ENCODE measurements around the gene LHFPL6. TPM values are rescaled to one million over a fixed set of nuclear protein-coding genes. Genes with fewer than 3 reads are reported as not detected.
A peak's percentile ranks its signal among the peaks of the same experiment; 100 is the strongest.

The LHFPL6 gene
- total RNA-seq, 1 experiment from 2014 or later, result 3.6 TPM

DNA sequence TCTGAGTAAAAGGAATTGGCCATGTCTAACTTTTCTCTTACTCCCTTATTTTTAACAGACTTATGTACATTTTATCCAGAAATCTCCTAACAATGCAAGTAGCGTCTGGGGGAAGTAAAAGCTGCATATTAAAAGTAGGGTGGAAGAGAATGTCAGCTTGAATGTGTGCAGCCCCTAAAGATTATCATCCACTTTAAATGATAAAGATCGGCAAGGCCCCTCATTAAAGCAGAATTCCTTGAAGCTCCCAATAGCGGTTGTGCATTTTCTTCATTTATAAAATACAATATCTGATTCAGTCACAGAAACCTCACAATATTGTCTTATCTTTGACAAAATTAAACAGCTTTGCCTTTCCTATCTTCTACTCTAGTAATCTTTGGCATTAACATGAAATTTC lies 184.6 kb downstream of the LHFPL6 start:
- no peak for DNase-seq
- POLR2A ChIA-PET, result no interaction called here
- no TSS peak for BruUV-seq (replicated peaks)
- Mint-ChIP-seq H3K27ac (ENCODE audit: unreplicated experiment) (no peak overlapping the region), H3K9me3 (ENCODE audit: unreplicated experiment) (no peaks in the 10 kb centered on the region), H3K27me3 (ENCODE audit: insufficient read depth, unreplicated experiment) (peaks cover 9% of the 10 kb centered on the region), H3K36me3 (ENCODE audit: insufficient read depth, unreplicated experiment) (no peaks in the 10 kb centered on the region), H3K4me1 (ENCODE audit: low read depth, unreplicated experiment) (peaks cover 7% of the 10 kb centered on the region), H3K4me3 (ENCODE audit: unreplicated experiment) (no peak overlapping the region)
- intact Hi-C loops (cut with micrococcal nuclease; ENCODE audit: unreplicated experiment), result loop anchor here (10.0 kb wide), 1 partner anchor 134 kb away; no protein-coding TSS in a partner anchor
- no peaks in the 10 kb centered on the region for H3K36me3 ChIP-seq (ENCODE audit: control insufficient read depth, insufficient read depth, low read length)
- no peaks in the 10 kb centered on the region; the same call in 1 of the 2 replicates for H3K4me1 ChIP-seq
- CTCF ChIA-PET, result interaction anchor here (1.2 kb wide), 1 partner anchor 198 kb away, joined by 4 read pairs; no protein-coding TSS in a partner anchor
- TF ChIP-seq, protein P1, sequence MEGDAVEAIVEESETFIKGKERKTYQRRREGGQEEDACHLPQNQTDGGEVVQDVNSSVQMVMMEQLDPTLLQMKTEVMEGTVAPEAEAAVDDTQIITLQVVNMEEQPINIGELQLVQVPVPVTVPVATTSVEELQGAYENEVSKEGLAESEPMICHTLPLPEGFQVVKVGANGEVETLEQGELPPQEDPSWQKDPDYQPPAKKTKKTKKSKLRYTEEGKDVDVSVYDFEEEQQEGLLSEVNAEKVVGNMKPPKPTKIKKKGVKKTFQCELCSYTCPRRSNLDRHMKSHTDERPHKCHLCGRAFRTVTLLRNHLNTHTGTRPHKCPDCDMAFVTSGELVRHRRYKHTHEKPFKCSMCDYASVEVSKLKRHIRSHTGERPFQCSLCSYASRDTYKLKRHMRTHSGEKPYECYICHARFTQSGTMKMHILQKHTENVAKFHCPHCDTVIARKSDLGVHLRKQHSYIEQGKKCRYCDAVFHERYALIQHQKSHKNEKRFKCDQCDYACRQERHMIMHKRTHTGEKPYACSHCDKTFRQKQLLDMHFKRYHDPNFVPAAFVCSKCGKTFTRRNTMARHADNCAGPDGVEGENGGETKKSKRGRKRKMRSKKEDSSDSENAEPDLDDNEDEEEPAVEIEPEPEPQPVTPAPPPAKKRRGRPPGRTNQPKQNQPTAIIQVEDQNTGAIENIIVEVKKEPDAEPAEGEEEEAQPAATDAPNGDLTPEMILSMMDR (IDR thresholded peaks at IDR 0.05; ENCODE audit: insufficient read depth in 1 of 2, low read depth in 1 of 2, low read length in 1 of 2, severe bottlenecking in 1 of 2, unreplicated experiment in 1 of 2), result no peak
- H3K4me3 ChIP-seq (ENCODE audit: low read depth, low read length), result no peak overlapping the region
- H3K9me3 ChIP-seq, result no peaks in the 10 kb centered on the region
- peaks cover 1% of the 10 kb centered on the region; the same call in 1 of the 2 replicates for H3K27me3 ChIP-seq (replicated peaks; ENCODE audit: control insufficient read depth, insufficient read depth, low read length)

DNA sequence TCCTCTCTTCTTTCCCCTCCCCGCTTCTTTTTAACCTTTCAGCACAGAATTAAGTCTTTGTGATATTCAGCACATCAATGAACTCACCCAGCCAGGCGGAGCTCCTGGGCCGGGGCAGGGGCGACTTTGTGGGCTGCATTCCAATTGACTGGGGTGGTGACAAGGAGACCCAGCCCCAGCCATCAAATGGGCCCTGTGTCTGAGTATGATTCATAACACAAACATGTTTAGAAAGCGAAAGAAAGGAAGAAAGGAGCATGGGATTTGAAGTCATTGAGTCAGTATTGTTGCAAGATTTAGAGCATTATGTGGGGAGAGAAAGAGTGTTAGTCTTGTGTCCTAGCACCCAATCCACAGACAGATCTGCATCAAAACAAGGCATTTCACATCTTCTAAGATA lies 185.3 kb downstream of the LHFPL6 start:
- TF ChIP-seq, protein P1 (IDR thresholded peaks at IDR 0.05; ENCODE audit: insufficient read depth in 1 of 2, low read depth in 1 of 2, low read length in 1 of 2, severe bottlenecking in 1 of 2, unreplicated experiment in 1 of 2), result no peak
- H3K27ac Mint-ChIP-seq (ENCODE audit: unreplicated experiment), result no peak overlapping the region

DNA sequence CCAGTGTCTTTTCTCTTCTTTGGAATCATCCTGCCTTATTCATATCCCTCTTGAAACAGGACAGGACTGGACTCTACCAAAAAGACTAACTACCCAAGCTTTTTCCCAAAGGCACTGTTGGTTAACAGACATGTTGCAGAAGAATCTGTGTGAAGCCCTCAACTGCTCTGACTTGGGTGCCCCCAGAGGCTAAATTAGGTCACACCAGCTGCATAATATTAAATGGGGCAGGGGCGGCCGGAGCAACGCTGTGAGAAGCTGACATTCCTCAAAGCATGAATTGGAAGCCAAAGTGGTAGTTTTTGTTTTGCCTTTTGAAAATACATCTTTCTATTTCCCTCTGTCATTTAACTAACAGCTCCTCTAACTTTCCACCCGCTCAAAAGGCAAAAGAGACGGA lies 185.9 kb downstream of the LHFPL6 start:
- H3K9me3 ChIP-seq, result no peaks in the 10 kb centered on the region
- TF ChIP-seq, protein P1 (IDR thresholded peaks at IDR 0.05; ENCODE audit: insufficient read depth in 1 of 2, low read depth in 1 of 2, low read length in 1 of 2, severe bottlenecking in 1 of 2, unreplicated experiment in 1 of 2), result peak; percentile 26 to 36
- no TSS peak for BruUV-seq (replicated peaks)
- H3K27ac Mint-ChIP-seq (ENCODE audit: unreplicated experiment), result no peak overlapping the region
- no peaks in the 10 kb centered on the region for H3K36me3 ChIP-seq (ENCODE audit: control insufficient read depth, insufficient read depth, low read length)
- CTCF ChIA-PET, result interaction anchor here (0.5 to 1.2 kb wide), 3 partner anchors 185 to 248 kb away, joined by 4 to 5 read pairs (median 4); no protein-coding TSS in a partner anchor
- intact Hi-C loops (cut with micrococcal nuclease; ENCODE audit: unreplicated experiment), result loop anchor here (10.0 kb wide), 1 partner anchor 132 kb away; no protein-coding TSS in a partner anchor
- peaks cover 7% of the 10 kb centered on the region for H3K4me1 Mint-ChIP-seq (ENCODE audit: low read depth, unreplicated experiment)
- H3K27me3 ChIP-seq (replicated peaks; ENCODE audit: control insufficient read depth, insufficient read depth, low read length), result no peaks in the 10 kb centered on the region
- DNase-seq, result peak in 1 of 2 experiments; percentile 25
- POLR2A ChIA-PET, result no interaction called here
- H3K4me3 ChIP-seq (ENCODE audit: low read depth, low read length), result no peak overlapping the region
- no peaks in the 10 kb centered on the region for H3K36me3 Mint-ChIP-seq (ENCODE audit: insufficient read depth, unreplicated experiment)
- H3K4me1 ChIP-seq, result no peaks in the 10 kb centered on the region; the same call in 1 of the 2 replicates
- no peaks in the 10 kb centered on the region for H3K9me3 Mint-ChIP-seq (ENCODE audit: unreplicated experiment)
- peaks cover 9% of the 10 kb centered on the region for H3K27me3 Mint-ChIP-seq (ENCODE audit: insufficient read depth, unreplicated experiment)
- H3K4me3 Mint-ChIP-seq (ENCODE audit: unreplicated experiment), result no peak overlapping the region

More for the DNA sequence above, 185.3 kb downstream of the LHFPL6 start:
- Histone ChIP-seq H3K9me3 (no peaks in the 10 kb centered on the region), H3K27me3 (replicated peaks; ENCODE audit: control insufficient read depth, insufficient read depth, low read length) (no peaks in the 10 kb centered on the region), H3K4me1 (no peaks in the 10 kb centered on the region; the same call in 1 of the 2 replicates), H3K4me3 (ENCODE audit: low read depth, low read length) (no peak overlapping the region), H3K36me3 (ENCODE audit: control insufficient read depth, insufficient read depth, low read length) (no peaks in the 10 kb centered on the region)
- BruUV-seq (replicated peaks), result no TSS peak
- intact Hi-C loops (cut with micrococcal nuclease; ENCODE audit: unreplicated experiment), result loop anchor here (10.0 kb wide), 1 partner anchor 133 kb away; no protein-coding TSS in a partner anchor
- H3K4me3 Mint-ChIP-seq (ENCODE audit: unreplicated experiment), result no peak overlapping the region
- peak in 1 of 2 experiments; percentile 21 for DNase-seq
- H3K27me3 Mint-ChIP-seq (ENCODE audit: insufficient read depth, unreplicated experiment), result peaks cover 10% of the 10 kb centered on the region
- H3K4me1 Mint-ChIP-seq (ENCODE audit: low read depth, unreplicated experiment), result peaks cover 7% of the 10 kb centered on the region
- ChIA-PET POLR2A (no interaction called here), CTCF (interaction anchor here (0.5 to 1.2 kb wide), 3 partner anchors 185 to 248 kb away, joined by 4 to 5 read pairs (median 4); no protein-coding TSS in a partner anchor)
- no peaks in the 10 kb centered on the region for H3K9me3 Mint-ChIP-seq (ENCODE audit: unreplicated experiment)
- no peaks in the 10 kb centered on the region for H3K36me3 Mint-ChIP-seq (ENCODE audit: insufficient read depth, unreplicated experiment)
